PC-3 (cell line): ENCODE results near the gene SUSD6. TPM values are rescaled to one million over a fixed set of nuclear protein-coding genes. Genes with fewer than 3 reads are reported as not detected.

Source experiments
- ATAC-seq: fragments of 200-7000 bp; cut with Tn5 transposase; 2 replicates; pipeline ENCODE4 v1.9.1; 2020; ENCODE audit warnings: mild to moderate bottlenecking, moderate library complexity
- BruUV-seq: library from RNA; stranded (reverse); fragments of 400-500 nt; replicated peaks from 2 replicates; lab custom pipeline; 2021; lab: Mats Ljungman, UMichigan
- CTCF ChIA-PET: fragments of 300-600 bp; sonication (Branson Sonifier 250); formaldehyde crosslinking; loops from one replicate; lab custom pipeline; 2022; ENCODE audit warnings: antibody characterized with exemption; lab: Charles Lee
- POLR2A ChIA-PET: fragments of 300-600 bp; sonication (Branson Sonifier 250); formaldehyde crosslinking; loops from one replicate; lab custom pipeline; 2022; ENCODE audit warnings: antibody characterized with exemption; ENCODE audit not compliant: unreplicated experiment; lab: Charles Lee
- DNase-seq: peaks from one replicate; pipeline ENCODE4 v3.0.0-alpha.2; 2015
- H2AFZ ChIP-seq: fragments of 300-600 bp; sonication (generic); 2 replicates; pipeline ENCODE4 v1.6.0; 2016; ENCODE audit warnings: antibody characterized with exemption, low read length
- H3F3A ChIP-seq: fragments of 300-600 bp; sonication (generic); one replicate; pipeline ENCODE4 v1.6.0; 2017; ENCODE audit warnings: antibody characterized with exemption, low read length, control low read depth, mild to moderate bottlenecking; ENCODE audit not compliant: unreplicated experiment
- H3K27ac ChIP-seq: fragments of 300-600 bp; sonication (generic); 2 replicates; pipeline ENCODE4 v1.5.1; 2016; ENCODE audit warnings: mild to moderate bottlenecking, low read length
- H3K27me3 ChIP-seq: fragments of 300-600 bp; sonication (generic); 2 replicates; pipeline ENCODE4 v1.6.1; 2016; ENCODE audit warnings: low read length, mixed read lengths
- H3K36me3 ChIP-seq: fragments of 300-600 bp; sonication (generic); 2 replicates; pipeline ENCODE4 v1.6.1; 2016; ENCODE audit warnings: low read depth, mixed run types, low read length, mixed read lengths
- H3K4me1 ChIP-seq: fragments of 300-600 bp; sonication (generic); 2 replicates; pipeline ENCODE4 v1.5.1; 2016; ENCODE audit warnings: low read length; ENCODE audit not compliant: insufficient read depth
- H3K4me2 ChIP-seq: fragments of 300-600 bp; sonication (generic); 2 replicates; pipeline ENCODE4 v1.6.0; 2016; ENCODE audit warnings: low read length
- H3K4me3 ChIP-seq: fragments of 300-600 bp; sonication (generic); 2 replicates; pipeline ENCODE4 v1.5.1; 2016; ENCODE audit warnings: mild to moderate bottlenecking, low read length, mixed read lengths
- H3K79me2 ChIP-seq: fragments of 300-600 bp; sonication (generic); 2 replicates; pipeline ENCODE4 v1.6.1; 2017; ENCODE audit warnings: low read length, mixed read lengths
- H3K9ac ChIP-seq: fragments of 300-600 bp; sonication (generic); 2 replicates; pipeline ENCODE4 v1.6.0; 2016; ENCODE audit warnings: mild to moderate bottlenecking, low read length
- H3K9me2 ChIP-seq: fragments of 300-600 bp; sonication (generic); replicated peaks from 2 replicates; pipeline ENCODE4 v1.6.1; 2016; ENCODE audit warnings: mixed run types, low read length, mixed read lengths
- H3K9me3 ChIP-seq: fragments of 300-600 bp; sonication (generic); 2 replicates; pipeline ENCODE4 v1.6.1; 2016; ENCODE audit warnings: low read length, mixed read lengths
- H4K20me1 ChIP-seq: fragments of 300-600 bp; sonication (generic); 2 replicates; pipeline ENCODE4 v1.6.1; 2016; ENCODE audit warnings: low read length, mixed read lengths
- EZH2 ChIP-seq: fragments of 300-600 bp; sonication (generic); IDR thresholded peaks from one replicate; pipeline ENCODE4 v1.6.1; 2017; ENCODE audit warnings: antibody characterized with exemption, mild to moderate bottlenecking, low read length; ENCODE audit not compliant: unreplicated experiment
- EZH2phosphoT487 ChIP-seq: fragments of 300-600 bp; sonication (generic); IDR thresholded peaks from 2 replicates; pipeline ENCODE4 v1.6.1; 2018; ENCODE audit warnings: mild to moderate bottlenecking, antibody characterized with exemption, low read length, borderline replicate concordance
- intact Hi-C: fragments of 100-400 bp; cut with micrococcal nuclease; formaldehyde crosslinking; loops from 2 replicates; pipeline ENCODE4 v1.9.0; 2023
- total RNA-seq: library from RNA; depleted of rRNA; stranded (reverse); fragments of >200 nt; gene quantifications from 2 replicates; pipeline ENCODE4 v1.2.3, GENCODE V29; 2014
- TF ChIP-seq, protein P1 (sequence below): fragments of 300-600 bp; sonication (generic); conservative IDR thresholded peaks from 2 replicates; pipeline ENCODE4 v1.5.1; 2017; ENCODE audit warnings: antibody characterized with exemption, low read depth, mild to moderate bottlenecking, low read length

SUSD6 gene
- total RNA-seq, 1 experiment from 2014 or later = 6.1 TPM

DNA sequence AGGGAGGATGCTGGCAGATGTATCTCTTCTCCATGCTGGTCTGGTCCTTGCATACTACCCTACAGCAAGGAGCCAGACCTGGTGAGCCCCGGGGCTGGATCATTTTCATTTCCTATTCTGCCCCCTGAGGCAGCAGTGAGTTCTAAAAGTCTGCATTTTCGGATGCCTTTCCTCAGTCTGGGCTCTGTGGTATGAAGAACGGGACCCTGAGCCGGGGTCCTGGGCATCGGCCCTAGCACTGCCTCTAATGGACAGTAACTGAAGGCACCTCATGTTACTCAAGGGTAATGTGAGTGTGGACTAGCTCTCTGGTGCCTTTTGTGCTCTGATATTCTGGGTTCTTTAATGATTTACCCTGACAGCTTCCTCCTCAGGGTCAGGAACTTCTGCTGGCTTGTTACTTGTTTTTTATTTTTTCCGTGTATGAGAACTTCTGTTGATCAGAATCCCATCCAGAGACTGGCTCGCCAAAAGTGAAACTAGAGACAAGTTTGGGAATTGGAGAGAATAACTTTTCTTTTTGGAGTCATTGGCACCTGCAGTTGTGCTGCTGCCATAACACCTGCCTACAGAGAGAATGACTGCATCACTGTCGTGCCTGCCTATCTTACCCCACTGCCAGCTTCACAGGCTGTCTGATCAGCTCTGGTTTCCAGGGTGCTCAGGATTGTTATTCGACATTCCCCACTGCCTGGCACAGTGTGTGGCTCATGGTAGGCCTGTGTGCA is 62.3 kb downstream of the SUSD6 start:
- TF ChIP-seq, protein P1, sequence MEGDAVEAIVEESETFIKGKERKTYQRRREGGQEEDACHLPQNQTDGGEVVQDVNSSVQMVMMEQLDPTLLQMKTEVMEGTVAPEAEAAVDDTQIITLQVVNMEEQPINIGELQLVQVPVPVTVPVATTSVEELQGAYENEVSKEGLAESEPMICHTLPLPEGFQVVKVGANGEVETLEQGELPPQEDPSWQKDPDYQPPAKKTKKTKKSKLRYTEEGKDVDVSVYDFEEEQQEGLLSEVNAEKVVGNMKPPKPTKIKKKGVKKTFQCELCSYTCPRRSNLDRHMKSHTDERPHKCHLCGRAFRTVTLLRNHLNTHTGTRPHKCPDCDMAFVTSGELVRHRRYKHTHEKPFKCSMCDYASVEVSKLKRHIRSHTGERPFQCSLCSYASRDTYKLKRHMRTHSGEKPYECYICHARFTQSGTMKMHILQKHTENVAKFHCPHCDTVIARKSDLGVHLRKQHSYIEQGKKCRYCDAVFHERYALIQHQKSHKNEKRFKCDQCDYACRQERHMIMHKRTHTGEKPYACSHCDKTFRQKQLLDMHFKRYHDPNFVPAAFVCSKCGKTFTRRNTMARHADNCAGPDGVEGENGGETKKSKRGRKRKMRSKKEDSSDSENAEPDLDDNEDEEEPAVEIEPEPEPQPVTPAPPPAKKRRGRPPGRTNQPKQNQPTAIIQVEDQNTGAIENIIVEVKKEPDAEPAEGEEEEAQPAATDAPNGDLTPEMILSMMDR = no peak
- TF ChIP-seq EZH2 (no peak), EZH2phosphoT487 (no peak)
- Histone ChIP-seq H3F3A (no peaks in the 10 kb centered on the region), H3K79me2 (no peaks in the 10 kb centered on the region), H4K20me1 (no peaks in the 10 kb centered on the region), H3K9me2 (no peaks in the 10 kb centered on the region), H2AFZ (no peak overlapping the region), H3K4me1 (no peaks in the 10 kb centered on the region), H3K27me3 (no peaks in the 10 kb centered on the region), H3K36me3 (no peaks in the 10 kb centered on the region), H3K9ac (no peak overlapping the region), H3K27ac (no peak overlapping the region), H3K4me3 (no peak overlapping the region), H3K9me3 (no peaks in the 10 kb centered on the region), H3K4me2 (no peak overlapping the region)
- DNase-seq (no peak), ATAC-seq (no peak; the same call in 1 of the 2 replicates)
- CTCF ChIA-PET = no interaction called here
- POLR2A ChIA-PET = no interaction called here
- BruUV-seq = no TSS peak
- intact Hi-C loops = no loop called here

DNA sequence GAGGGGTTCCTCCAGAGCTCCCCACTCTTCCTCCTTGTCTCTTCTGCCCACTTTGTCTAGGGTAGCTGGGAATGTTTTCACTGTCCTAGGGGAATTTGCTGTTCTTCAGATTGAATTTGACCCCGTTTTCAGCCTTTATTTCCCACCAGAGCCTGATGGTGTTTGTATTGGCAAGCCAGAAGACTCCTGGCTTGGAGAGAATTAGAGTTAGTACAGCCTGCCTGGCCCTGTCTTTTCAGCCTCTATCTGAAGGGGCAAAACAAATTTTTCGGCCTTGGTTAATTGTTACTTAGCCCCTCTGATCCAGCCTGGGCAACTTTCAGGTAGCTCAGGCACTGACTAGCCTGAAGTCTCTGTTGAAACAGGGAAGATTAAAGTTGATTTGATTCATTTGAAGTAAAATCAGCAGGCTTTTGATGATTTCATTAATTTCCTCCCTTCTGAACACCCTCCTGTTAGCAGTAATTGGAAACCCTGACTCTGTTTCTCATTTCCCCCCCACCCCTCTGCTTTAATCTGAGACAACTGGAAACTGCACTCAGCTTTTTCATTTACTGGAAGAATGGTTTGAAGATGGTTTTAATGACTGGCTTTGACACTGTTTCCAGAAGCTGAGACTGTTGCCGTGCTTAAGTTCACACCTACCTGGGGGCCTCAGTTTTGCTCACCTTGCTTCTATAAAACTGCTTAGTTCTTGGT is 63.3 kb downstream of the SUSD6 start:
- H4K20me1 ChIP-seq = no peaks in the 10 kb centered on the region
- H3K9me2 ChIP-seq = no peaks in the 10 kb centered on the region
- H3F3A ChIP-seq = no peaks in the 10 kb centered on the region
- TF ChIP-seq, protein P1 = no peak
- TF ChIP-seq EZH2 (no peak), EZH2phosphoT487 (no peak)
- H3K4me3 ChIP-seq = no peak overlapping the region
- no peak overlapping the region for H3K9ac ChIP-seq
- ChIA-PET POLR2A (no interaction called here), CTCF (no interaction called here)
- no peaks in the 10 kb centered on the region for H3K36me3 ChIP-seq
- intact Hi-C loops = no loop called here
- H2AFZ ChIP-seq = no peak overlapping the region
- no peak overlapping the region for H3K27ac ChIP-seq
- H3K9me3 ChIP-seq = no peaks in the 10 kb centered on the region
- H3K79me2 ChIP-seq = no peaks in the 10 kb centered on the region
- no peak for ATAC-seq
- H3K4me2 ChIP-seq = no peak overlapping the region
- no peak for DNase-seq
- no TSS peak for BruUV-seq
- no peaks in the 10 kb centered on the region for H3K27me3 ChIP-seq
- no peaks in the 10 kb centered on the region for H3K4me1 ChIP-seq

DNA sequence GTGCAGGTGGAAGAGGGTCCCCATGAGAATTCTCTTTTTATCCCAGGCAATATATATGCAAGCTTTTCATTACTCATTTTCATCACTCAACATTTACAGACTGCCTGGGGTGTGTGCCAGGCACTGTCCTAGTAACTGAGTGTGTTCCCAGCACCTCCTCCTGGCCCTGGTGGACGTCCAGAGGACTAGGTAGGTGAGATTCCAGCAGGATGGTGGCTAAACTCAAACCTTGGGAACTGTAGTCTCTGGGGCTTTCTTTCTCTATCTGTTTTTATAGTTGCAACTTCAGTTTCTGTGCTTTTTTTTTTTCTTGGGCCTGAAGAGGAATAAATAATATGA is 63.8 kb downstream of the SUSD6 start:
- no peak overlapping the region for H3K4me2 ChIP-seq
- TF ChIP-seq EZH2phosphoT487 (no peak), EZH2 (no peak)
- TF ChIP-seq, protein P1 = no peak
- no peaks in the 10 kb centered on the region for H3K79me2 ChIP-seq
- H3K36me3 ChIP-seq = no peaks in the 10 kb centered on the region
- ATAC-seq = no peak
- POLR2A ChIA-PET = no interaction called here
- H3K4me1 ChIP-seq = no peaks in the 10 kb centered on the region
- no peaks in the 10 kb centered on the region for H4K20me1 ChIP-seq
- CTCF ChIA-PET = no interaction called here
- H2AFZ ChIP-seq = no peak overlapping the region
- DNase-seq = no peak
- H3K9ac ChIP-seq = no peak overlapping the region
- intact Hi-C loops = no loop called here
- H3K27ac ChIP-seq = no peak overlapping the region
- no peaks in the 10 kb centered on the region for H3K27me3 ChIP-seq
- H3K9me3 ChIP-seq = no peaks in the 10 kb centered on the region
- no TSS peak for BruUV-seq
- no peaks in the 10 kb centered on the region for H3F3A ChIP-seq
- no peaks in the 10 kb centered on the region for H3K9me2 ChIP-seq
- H3K4me3 ChIP-seq = no peak overlapping the region
